SIG-M5 (cell line): Measurements from ENCODE around the gene CAPN11.

Experiments used
- DNase-seq: peaks from one replicate; lab custom pipeline; 2025; lab: John Stamatoyannopoulos, UW

The CAPN11 gene

DNA sequence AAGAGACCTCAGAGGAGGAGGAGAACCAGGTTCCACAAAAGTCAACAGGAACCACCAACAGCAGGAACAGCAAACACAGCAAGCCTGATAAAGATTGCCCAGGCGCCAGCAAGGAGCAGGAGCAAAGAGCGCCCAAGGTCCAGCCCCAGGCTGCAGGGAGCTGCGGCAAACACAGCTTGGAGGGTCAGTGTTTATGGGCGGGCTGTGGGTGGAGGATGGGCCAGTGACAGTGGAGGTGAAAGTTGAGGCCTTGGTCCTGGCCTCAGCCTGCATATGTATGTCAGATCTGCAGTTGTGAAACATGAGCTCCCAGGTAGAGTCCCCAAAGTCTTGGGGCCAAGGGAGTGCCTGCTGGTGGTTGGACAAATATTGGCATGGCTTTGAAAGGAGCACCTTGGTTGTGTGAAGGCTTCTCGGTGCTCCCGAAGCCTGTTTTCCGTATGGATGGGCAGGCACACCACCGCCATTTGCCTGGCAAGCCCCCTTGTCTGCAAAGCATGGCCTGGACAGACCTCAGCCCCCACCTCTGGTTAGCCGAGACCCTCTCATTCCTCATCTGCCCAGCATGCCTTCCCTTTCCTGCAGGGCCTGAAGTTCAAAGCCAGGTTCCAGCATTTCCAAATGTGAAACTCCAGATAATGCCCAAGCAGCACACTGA lies 2.0 kb upstream of the CAPN11 start:
- no peak for DNase-seq

DNA sequence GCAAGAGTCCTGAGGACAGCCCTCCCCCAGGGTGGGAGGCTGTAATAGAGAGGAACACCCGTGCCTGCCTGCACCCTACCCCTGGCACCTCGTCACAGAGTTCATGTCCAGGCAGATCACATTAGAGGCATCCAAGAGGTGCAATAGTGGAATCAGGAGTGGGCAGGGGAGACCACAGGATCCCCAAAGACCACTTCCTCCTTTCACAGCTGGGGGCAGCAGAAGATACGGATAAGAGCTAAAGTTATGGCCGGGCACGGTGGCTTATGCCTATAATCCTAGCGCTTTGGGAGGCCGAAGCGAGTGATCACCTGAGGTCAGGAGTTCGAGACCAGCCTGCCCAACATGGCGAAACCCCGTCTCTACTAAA lies 1.5 kb upstream of the CAPN11 start:
- no peak for DNase-seq

DNA sequence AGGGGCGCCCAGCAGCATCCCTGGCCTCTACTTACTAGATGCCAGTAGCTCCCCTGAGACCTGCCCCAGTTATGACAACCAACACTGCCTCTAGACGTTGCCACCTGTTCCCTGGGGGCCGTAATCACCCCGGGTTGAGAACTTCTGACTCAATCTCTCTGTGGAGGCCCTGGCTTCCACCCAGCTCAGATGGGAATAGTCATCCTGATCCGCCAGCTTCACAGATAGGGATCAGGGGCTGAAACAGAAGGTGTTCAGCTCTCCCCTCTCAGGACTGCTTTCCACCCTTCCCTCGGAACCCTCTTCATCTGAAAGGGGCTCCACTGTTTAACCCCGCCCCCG lies 3.3 kb downstream of the CAPN11 start:
- no peak for DNase-seq

DNA sequence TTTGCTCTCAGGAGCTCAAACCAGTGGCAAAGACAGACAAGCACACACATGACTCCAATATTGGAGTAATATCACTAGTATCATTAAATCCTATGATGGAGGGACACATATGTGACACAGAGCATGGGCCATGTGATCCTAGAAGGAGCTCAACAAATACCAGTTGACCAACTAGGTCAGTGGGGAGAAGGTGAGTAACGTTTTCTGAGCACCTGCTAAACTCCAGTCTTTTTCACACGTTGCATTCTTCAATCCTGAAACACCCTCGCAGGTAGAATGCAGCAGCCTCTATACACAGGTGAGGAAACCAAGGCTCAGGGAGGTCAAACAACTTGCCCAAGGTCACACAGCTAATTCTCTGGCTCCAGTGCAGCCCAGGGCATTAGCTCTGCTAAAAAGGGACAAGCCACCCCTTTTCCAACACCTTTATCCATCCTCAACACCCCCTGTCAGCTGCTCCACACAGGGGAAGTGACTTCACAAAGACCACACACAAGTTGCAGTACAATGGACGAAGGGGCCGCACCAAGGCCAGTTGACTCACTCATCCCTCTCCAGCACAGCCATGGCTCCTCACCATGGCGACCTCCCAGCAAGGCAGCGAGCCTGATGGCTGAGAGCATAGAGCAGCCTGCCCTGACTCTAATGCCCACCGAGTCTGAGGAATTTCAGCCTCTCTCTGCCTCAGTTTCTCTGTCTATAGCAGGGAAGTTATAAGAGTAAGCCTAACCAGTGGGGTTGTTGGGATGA lies 4.4 kb downstream of the CAPN11 start:
- DNase-seq: no peak

DNA sequence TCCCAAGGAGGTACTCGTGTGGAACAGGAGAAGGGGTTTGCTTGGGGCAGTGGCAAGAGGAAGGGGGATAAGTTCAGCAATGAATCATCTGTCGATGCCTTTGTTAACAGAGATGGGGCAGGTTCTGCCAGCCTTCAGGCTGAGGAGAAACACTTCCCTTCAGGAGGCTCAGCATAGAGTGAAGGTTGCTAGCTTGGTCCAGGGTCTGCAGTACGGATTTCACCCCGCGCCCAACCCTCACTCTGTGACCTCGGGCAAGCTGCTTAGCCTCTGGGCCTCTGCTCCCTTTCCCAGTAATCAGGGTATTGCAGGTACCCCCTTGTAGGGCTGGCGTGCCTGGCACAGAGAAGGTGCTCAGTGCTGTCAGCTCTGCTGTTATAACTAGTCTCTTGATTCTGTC lies 7.5 kb downstream of the CAPN11 start:
- DNase-seq: no peak

DNA sequence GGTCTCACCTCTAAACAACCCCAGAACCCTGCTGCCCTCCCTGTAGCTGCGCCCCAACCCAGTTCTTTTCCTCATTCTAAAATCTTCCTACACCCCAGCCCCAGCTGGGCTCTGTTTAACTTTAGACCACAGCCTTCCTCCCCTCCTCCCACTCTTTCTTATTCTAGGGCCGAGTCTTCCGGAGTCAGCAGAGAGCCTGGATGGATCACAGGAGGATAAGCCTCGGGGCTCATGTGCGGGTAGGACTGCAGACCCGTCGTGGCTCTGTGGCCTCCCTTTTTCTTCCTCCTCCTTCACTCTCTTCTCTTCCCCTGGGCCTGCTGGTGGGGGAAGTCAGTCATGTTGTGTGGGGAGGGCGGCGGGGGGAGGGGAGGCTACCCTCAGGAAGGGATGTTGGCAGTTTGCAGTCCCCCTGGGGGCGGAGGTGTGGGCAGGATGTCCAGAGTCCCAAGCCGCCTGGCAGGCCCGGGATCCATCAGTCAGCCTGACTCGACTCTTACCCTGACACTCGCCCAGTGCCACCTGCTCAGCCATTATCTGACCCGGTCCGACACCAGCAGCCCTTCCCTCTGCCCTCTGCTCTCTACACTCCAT lies 8.1 kb downstream of the CAPN11 start:
- no peak for DNase-seq

DNA sequence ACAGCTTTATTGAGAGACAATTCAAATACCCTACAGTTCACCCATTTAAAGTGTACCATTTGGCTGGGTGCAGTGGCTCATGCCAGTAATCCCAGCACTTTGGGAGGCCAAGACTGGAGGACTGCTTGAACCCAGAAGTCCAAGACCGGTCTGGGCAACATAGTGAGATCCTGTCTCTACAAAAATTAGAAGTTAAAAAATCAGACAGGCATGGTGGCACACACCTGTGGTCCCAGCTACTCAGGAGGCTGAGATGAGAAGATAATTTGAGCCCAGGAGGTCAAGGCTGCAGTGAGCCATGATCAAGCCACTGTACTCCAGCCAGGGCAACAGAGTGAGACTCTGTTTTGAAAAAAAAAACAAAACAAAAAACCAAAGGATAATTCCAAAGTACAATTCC lies 8.9 kb downstream of the CAPN11 start:
- no peak for DNase-seq

DNA sequence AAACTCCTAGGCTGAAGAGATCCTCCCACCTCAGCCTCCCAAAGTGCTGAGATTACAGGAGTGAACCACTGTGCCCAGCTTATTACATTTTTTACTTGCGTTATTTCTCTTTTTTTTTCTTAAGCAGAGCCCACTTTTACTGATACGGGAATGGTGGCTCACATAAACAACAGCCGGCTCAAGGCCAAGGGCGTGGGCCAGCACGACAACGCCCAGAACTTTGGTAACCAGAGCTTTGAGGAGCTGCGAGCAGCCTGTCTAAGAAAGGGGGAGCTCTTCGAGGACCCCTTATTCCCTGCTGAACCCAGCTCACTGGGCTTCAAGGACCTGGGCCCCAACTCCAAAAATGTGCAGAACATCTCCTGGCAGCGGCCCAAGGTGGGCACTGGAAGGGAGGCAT lies 10.5 kb downstream of the CAPN11 start:
- DNase-seq: no peak

DNA sequence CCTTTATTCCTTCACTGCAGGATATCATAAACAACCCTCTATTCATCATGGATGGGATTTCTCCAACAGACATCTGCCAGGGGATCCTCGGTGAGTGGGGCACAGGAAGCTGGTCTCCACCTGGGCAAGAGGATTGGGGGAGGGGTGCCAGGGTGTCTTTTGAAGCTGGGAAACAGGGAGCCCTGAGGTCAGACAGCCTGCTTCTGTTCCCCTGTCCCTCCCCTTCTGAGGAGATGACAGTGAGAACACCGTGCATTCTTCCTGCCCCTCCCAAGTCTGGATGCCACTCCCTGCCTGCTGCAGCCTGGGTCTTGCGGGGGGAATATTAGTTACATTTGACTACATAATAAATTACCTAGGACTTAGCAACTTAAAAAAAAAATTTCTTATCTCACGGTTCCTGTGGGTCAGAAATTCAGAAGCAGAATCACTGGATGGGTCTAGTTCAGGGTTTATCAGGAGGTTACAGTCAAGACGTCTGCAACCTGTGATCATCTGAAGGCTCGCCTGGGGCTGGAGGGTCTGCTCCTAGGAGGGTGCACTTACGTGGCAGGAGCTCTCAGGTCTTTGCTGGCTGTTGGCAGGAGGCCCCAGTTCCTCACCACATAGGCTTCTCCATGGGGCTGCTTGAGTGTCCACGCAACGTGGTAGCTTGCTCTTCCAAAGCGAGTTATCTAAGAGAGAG lies 11.4 kb downstream of the CAPN11 start:
- no peak for DNase-seq

DNA sequence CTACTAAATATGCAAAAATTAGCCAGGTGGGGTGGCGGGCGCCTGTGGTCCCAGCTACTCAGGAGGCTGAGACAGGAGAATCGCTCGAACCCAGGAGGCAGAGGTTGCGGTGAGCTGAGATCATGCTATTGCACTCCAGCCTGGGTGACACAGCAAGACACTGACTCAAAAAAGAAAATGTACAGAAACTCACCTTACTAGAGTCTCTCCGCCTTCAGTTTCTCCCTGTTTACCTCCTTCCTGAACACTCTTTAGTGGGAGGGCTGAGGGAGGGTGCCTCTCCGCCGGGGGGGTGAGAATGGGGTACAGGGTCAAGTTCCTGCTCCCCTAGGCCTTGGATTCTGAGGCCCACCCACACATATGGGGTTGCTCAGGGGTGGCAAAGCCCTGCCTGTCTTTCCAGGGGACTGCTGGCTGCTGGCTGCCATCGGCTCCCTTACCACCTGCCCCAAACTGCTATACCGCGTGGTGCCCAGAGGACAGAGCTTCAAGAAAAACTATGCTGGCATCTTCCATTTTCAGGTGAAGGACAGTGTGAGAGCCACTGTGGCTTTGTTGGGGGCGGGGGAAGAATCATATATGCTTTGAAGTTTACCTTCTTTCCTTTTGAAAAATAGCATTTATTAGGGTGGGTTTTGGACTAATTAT lies 13.4 kb downstream of the CAPN11 start:
- no peak for DNase-seq

DNA sequence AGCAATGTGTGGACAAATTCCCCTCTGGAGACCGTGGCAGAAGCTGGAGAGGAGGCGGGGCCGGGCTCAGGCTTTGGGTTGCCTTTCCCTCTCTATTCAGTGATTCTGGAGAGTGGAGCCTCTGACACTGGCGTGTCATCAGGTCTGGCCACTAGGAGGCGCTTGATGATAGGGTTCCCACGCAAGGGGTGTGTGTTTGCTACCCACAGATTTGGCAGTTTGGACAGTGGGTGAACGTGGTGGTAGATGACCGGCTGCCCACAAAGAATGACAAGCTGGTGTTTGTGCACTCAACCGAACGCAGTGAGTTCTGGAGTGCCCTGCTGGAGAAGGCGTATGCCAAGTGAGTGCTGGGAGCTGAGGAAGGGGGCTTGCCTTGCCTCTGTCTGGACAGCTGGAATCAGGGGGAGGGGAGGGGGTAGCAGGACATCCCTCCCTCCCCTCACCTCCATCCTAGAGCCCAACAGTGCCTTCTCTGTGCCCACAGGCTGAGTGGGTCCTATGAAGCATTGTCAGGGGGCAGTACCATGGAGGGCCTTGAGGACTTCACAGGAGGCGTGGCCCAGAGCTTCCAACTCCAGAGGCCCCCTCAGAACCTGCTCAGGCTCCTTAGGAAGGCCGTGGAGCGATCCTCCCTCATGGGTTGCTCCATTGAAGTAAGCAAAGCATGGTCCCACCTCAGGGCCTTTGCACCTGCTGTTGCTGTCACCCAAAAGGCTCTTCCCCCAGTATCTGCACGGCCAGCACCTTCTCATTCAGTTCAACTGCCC lies 14.3 kb downstream of the CAPN11 start:
- DNase-seq: no peak

DNA sequence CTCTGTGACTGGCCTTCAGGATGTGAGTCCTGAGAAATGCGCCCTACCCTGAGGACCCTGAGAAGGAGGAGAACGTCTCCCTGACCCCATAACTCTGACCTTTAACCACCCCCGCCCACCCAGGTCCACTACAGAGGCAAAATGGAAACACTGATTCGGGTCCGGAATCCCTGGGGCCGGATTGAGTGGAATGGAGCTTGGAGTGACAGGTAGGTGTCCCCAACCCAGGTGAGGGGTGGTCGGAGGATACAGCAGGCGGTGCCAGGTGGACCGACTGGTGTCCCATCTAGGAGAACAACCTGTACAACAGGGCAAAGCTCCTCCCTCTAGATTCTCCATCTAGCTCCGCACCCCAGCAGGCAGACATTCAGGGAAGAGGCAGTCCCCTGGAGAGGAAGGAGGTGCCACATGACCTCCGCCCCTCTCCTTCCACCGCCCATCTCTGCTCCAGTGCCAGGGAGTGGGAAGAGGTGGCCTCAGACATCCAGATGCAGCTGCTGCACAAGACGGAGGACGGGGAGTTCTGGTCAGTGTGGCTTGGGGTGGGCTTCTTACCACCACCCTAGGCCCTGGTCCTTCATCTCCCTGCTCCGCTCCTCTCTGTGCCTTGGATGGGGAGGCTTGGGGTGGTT lies 17.6 kb downstream of the CAPN11 start:
- no peak for DNase-seq

DNA sequence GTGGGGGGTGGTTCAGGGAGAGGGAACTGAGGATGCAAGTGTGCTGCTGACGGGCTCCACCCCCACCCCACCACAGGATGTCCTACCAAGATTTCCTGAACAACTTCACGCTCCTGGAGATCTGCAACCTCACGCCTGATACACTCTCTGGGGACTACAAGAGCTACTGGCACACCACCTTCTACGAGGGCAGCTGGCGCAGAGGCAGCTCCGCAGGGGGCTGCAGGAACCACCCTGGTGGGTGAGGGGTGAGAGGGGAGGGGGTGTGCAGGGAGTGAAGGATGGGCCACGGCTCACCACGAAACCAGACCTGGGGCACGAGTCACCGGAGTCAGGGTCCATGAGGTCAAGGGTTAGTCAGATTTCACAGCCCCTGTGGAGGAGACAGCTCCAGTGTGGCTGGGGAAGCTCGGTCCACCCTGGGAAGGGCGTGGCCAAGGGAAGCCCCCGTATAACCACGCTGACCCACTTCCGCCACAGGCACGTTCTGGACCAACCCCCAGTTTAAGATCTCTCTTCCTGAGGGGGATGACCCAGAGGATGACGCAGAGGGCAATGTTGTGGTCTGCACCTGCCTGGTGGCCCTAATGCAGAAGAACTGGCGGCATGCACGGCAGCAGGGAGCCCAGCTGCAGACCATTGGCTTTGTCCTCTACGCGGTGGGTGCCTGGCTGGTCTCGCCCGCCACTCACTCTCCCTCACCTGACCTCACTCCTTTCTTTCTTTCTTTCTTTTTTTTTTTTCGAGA lies 18.3 kb downstream of the CAPN11 start:
- no peak for DNase-seq

DNA sequence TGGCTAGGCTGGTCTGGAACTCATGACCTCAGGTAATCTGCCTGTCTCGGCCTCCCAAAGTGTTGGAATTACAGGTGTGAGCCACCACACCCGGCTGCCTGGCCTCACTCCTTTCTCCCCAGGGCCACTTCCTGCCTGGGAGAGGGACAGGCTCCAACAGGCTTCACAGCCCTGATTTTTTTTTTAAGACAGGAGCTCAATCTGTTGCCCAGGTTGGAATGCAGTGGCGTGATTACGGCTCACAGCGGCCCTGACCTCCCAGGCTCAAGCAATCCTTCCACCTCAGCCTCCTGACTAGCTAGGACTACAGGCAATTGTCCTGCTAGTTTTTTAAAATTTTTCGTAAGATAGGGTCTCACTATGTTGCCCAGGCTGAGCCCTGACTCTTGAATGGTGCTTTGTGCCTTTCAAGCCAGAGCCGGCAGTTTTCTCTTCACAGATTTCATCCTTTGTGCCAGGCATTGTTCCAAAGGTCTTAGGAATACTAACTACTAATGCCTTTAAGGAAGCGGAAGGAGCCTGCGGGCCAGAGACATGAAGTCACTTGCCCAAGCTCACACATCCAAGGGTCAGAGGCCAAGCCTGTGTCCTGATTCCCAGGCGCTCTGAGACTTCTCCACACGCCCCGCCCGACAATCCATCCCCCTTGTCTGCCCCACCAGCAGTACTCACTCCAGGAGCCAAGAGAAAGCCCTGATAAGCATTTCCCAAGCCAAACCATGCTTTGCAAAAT lies 19.2 kb downstream of the CAPN11 start:
- DNase-seq: no peak

DNA sequence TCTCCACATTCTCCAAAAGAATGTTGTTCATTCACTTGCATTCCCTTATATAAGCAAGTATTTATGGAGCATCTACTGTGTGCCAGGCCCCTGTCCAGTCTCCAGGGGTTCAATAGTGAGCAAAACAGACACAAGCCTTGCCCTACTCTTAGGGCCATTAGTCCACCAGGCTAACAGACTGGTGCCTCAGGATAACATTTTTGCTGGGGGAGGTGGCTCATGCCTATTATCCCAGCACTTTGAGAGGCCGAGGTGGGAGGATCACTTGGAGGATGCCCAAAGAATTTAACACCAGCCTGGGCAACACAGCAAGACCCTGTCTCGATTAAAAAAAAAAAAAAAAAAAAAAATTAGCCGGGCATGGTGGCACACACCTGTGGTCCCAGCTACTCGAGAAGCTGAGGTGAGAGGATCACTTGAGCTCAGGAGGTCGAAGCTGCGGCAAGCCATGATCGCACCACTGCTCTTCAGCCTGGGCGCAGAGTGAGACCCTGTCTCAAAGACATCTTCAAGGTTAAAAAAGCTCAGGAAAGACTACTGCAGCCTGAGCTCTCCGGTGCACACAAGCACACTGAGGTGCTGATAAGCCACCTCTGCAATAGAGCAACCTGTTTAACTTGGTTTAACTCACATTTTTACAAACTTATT lies 19.9 kb downstream of the CAPN11 start:
- DNase-seq: no peak

DNA sequence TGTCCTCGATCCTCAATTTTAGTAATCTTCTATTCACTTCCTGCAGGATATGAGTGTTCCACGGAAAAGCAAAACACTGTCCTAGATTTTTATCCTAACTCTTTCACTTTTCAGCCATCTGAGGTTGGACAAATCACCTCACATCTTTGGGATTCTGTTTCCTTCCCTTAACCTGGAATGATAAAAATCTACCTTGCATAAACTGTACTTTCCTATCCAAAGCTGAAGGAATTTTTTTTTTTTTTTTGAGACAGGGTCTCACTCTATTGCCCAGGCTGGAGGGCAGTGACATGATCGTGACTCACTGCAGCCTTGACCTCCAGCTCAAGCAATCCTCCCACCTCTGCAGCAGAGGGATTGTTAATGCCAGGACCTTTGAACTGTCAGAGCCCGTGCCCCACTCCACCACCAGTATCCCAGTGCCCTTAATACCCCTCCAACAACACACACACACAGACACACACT lies 20.5 kb downstream of the CAPN11 start:
- DNase-seq: no peak

DNA sequence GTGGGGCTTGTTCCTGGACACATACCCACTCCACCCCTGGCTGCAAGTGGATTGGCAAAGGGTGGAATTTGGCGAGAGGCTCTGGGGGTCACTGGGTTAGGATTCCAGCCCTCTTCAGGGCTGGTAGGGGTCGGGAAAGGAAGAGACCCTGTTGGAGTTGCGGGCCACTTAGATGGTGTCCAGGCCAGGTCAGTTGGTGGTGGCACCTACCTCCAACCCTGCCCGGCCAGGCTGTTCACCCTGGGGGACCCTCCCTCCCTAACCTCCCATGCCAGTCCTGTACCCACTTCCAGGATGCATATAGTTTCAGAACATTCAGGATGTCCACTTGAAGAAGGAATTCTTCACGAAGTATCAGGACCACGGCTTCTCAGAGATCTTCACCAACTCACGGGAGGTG lies 21.0 kb downstream of the CAPN11 start:
- no peak for DNase-seq

DNA sequence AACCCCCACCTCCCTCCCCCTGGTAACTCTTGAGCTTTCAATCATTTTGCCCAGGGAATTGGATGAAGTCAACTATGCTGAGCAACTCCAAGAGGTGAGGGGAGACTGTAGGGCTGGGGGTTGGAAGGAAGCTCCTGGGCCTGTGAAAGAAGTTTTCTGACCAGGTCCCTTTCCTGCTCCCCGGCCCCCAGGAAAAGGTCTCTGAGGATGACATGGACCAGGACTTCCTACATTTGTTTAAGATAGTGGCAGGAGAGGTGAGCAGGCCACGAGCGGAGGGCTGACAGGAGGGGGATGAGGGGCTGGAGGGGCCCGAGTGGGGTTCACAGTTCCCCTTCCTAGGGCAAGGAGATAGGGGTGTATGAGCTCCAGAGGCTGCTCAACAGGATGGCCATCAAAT lies 21.8 kb downstream of the CAPN11 start:
- no peak for DNase-seq

DNA sequence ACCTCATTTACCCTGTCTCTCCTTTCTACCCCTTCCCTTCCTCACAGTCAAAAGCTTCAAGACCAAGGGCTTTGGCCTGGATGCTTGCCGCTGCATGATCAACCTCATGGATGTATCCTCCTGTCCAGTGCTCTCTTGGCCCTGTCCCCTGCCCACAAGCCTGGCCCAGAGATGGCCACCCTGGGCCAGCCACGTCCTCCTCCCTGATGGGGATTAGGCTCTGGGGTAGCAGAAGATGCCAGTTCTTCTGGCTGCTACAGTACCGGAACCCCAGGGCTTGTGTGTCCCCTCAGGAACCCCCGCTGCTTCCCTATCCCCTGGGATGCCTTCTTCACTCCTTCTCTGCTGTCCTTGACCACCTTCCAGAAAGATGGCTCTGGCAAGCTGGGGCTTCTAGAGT lies 22.3 kb downstream of the CAPN11 start:
- no peak for DNase-seq
